PFSK-1 (cell line): Measurements from ENCODE around the gene GFRA1.

Experiments used
- FOXP2 ChIP-seq: optimal IDR thresholded peaks from 2 replicates; pipeline ENCODE3; 2011; ENCODE audit warnings: borderline replicate concordance, control low read depth, inconsistent platforms; ENCODE audit not compliant: insufficient read depth; ENCODE audit errors: extremely low read length, extremely low read depth
- POLR2AphosphoS5 ChIP-seq: IDR thresholded peaks from 2 replicates; pipeline ENCODE4 v1.6.1; 2012; ENCODE audit warnings: low read depth, mild to moderate bottlenecking, control low read depth, low read length, moderate library complexity
- REST ChIP-seq, 2 experiments: IDR thresholded peaks; 2 replicates each; pipeline versions ENCODE4 v1.6.1 to v1.8.0; 2011 to 2012; ENCODE audit warnings: low read depth in 2 of 2, low read length in 2 of 2, control low read depth in 1 of 2, inconsistent platforms in 1 of 2, mild to moderate bottlenecking in 1 of 2, moderate library complexity in 1 of 2; ENCODE audit not compliant: insufficient read depth in 1 of 2
- SIN3A ChIP-seq: IDR thresholded peaks from 2 replicates; pipeline ENCODE4 v1.6.1; 2012; ENCODE audit warnings: mild to moderate bottlenecking, low read length, moderate library complexity, borderline replicate concordance; ENCODE audit not compliant: insufficient read depth
- TAF1 ChIP-seq: IDR thresholded peaks from 2 replicates; pipeline ENCODE4 v1.6.1; 2012; ENCODE audit warnings: low read length, control low read depth, borderline replicate concordance; ENCODE audit not compliant: insufficient read depth

GFRA1 gene

DNA sequence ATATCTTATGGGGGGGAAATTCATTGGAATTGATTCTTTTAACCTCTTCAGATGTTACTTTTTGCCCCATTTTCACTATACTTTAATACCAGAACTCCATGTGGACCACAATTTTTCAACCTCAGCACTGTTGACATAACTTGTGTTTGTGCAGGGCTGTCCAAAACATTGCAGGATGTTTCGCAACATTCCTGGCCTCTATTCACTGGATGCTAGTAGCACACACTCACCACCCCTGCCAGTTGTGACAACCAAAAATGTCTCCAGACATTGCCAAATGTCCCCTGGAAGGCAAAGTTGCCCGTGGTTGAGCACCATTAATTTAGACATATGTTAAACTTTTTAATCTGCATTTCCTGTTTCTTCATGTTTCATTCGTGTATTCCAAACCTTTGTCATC is 234.7 kb downstream of the GFRA1 start:
- no peak for TF ChIP-seq FOXP2
- TF ChIP-seq TAF1, result no peak

DNA sequence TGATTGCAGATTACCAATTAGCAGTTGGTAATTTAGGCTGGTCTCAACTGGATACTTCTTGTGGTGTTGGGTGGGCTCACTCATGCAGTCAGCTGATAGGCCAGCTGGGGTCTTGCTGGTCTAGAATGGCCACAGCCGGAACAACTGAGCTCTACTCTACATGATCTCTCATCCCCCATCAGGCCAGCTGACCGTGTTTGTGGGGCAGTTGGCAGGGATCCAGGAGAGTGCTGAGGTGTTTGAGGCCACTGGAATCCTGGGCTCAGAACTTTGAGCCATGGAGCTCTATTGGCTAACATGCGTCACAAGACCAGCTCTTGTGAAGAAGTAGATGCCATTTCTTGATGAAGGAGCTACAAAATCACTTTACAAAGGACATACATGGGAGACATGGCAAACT is 242.4 kb downstream of the GFRA1 start:
- TF ChIP-seq SIN3A (no peak), TAF1 (no peak), FOXP2 (no peak), REST (IDR thresholded peaks at IDR 0.05; ENCODE audit: insufficient read depth in 1 of 2, low read depth in 2 of 2, low read length in 2 of 2) (no peak), POLR2AphosphoS5 (no peak)

GRCh38 chr10:116029826-116030225 is 243.2 kb downstream of the GFRA1 start:
- TF ChIP-seq POLR2AphosphoS5, result no peak
- no peak for TF ChIP-seq FOXP2
- TF ChIP-seq REST (IDR thresholded peaks at IDR 0.05; ENCODE audit: insufficient read depth in 1 of 2, low read depth in 2 of 2, low read length in 2 of 2), result no peak
- no peak for TF ChIP-seq TAF1
- no peak for TF ChIP-seq SIN3A

DNA sequence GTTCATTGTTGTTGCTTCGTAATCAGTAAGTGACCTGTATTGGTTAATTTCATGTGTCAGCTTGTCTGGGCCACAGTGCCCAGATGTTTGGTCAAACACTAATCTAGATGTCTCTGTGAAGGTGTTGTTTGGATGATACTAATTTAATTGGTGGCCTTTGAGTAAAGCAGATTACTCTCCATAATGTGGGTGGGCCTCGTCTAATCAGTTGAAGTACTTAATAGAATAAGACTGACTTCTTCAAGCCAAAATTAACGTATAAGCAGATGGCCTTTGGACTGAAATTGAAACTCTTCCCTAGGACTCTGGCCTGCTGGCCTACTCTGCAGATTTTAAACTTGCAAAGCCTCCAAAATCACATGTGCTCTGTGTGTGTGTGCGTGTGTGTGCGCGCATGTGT is 245.7 kb downstream of the GFRA1 start:
- no peak for TF ChIP-seq FOXP2

DNA sequence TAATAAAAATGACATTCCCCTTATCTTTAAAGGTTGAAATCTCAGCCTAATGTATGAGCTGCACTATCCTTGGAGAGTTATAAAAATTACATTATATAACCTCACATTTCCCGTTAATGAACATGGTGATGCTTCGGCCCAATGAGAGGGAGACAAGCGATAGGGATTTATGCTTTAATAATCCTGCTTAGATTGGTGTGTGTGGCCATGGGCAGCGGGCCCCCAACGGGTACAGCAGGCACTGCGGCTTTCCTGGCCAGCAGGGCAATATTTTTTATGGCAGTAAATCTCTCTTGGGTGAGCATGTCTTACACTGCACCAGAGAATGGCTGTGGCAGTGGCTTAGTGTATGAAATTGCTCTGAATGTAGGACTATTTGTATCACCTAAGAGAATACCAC is 246.3 kb downstream of the GFRA1 start:
- TF ChIP-seq SIN3A, result no peak

- TF ChIP-seq POLR2AphosphoS5 (no peak), FOXP2 (no peak), TAF1 (no peak), SIN3A (no peak), REST (IDR thresholded peaks at IDR 0.05; ENCODE audit: insufficient read depth in 1 of 2, low read depth in 2 of 2, low read length in 2 of 2) (no peak)
These were observed 246.7 kb downstream of the GFRA1 start for GRCh38 chr10:116026315-116026714.

DNA sequence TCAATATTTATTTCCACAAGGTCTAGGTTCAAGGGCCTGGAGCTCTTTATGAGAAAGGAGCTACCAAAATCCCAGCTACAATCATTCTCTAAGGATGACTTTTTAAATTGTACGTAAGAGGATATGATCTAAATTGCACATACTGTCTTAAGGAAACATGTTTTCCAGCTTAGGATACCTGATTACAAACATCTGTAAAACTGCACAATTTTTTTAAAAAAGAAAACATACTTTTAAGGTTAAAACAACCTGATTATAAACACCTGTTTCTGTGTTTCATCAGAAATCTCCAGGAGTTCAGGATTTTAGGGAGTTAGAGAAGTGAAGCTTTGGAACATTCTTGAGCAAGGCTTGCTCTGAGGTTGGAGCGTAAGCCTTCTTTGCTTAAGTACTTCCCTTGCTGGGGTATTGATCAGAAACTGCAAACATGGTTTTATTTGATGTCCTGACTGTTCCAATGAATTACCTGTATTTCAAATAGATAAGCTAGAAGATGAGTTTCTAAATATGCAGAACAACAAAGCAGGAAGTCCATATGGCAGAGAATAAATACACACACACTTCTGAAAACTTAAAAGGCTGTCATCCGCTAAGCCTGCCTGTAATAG is 248.6 kb downstream of the GFRA1 start:
- TF ChIP-seq SIN3A, result no peak
- no peak for TF ChIP-seq FOXP2
- no peak for TF ChIP-seq POLR2AphosphoS5
- TF ChIP-seq REST (IDR thresholded peaks at IDR 0.05; ENCODE audit: insufficient read depth in 1 of 2, low read depth in 2 of 2, low read length in 2 of 2), result no peak
- no peak for TF ChIP-seq TAF1
